CD4-positive, CD25-positive, alpha-beta regulatory T cell (primary cell): ENCODE data around the gene IQCE. TPM values are rescaled to one million over a fixed set of nuclear protein-coding genes. Genes with fewer than 3 reads are reported as not detected.

ENCODE experiments used
- ATAC-seq, 2 donors: fragments of 150-1000 bp; cut with Tn5 transposase; one replicate each; pipeline ENCODE4 v1.10.0; 2021; ENCODE audit warnings: low read depth in 2 of 2, moderate number of reproducible peaks in 2 of 2, moderate library complexity in 1 of 2
- DNase-seq, 3 donors: peaks; one replicate each; pipeline versions ENCODE4 v3.0.0 to v3.0.0-alpha.2; 2012 to 2022; ENCODE audit warnings: mixed read lengths in 1 of 3
- H3K27ac ChIP-seq: one replicate; pipeline ENCODE4 v1.7.0; 2013; ENCODE audit warnings: mild to moderate bottlenecking, low read length; ENCODE audit not compliant: insufficient read depth, poor library complexity, severe bottlenecking
- H3K27me3 ChIP-seq: one replicate; pipeline ENCODE4 v1.7.0; 2013; ENCODE audit warnings: low read length; ENCODE audit not compliant: control insufficient read depth, insufficient read depth
- H3K36me3 ChIP-seq: one replicate; pipeline ENCODE4 v1.7.0; 2013; ENCODE audit warnings: mild to moderate bottlenecking, low read length, moderate library complexity; ENCODE audit not compliant: control insufficient read depth, insufficient read depth
- H3K4me1 ChIP-seq: 2 replicates; pipeline ENCODE4 v1.7.0; 2013; ENCODE audit warnings: mild to moderate bottlenecking, low read length; ENCODE audit not compliant: insufficient read depth, control insufficient read depth, poor library complexity, severe bottlenecking
- H3K4me3 ChIP-seq: one replicate; pipeline ENCODE4 v1.7.0; 2013; ENCODE audit warnings: low read depth, mild to moderate bottlenecking, low read length, moderate library complexity
- H3K9me3 ChIP-seq, 2 experiments: 1 replicate in 1 of 2; 2 replicates in 1 of 2; pipeline ENCODE4 v1.7.0; 2013; ENCODE audit warnings: low read length in 2 of 2, mild to moderate bottlenecking in 1 of 2, moderate library complexity in 1 of 2; ENCODE audit not compliant: control insufficient read depth in 2 of 2
- H3K27ac Mint-ChIP-seq, 3 donors: one replicate each; pipeline ENCODE4 v1.8.0; 2020 to 2022; ENCODE audit warnings: mild to moderate bottlenecking in 3 of 3, mixed read lengths in 3 of 3, moderate library complexity in 2 of 3
- H3K27me3 Mint-ChIP-seq: one replicate; pipeline ENCODE4 v1.8.0; 2022; ENCODE audit warnings: mild to moderate bottlenecking, mixed read lengths
- H3K36me3 Mint-ChIP-seq: one replicate; pipeline ENCODE4 v1.8.0; 2020; ENCODE audit warnings: mixed read lengths
- H3K4me1 Mint-ChIP-seq, 4 donors: one replicate each; pipeline ENCODE4 v1.8.0; 2020 to 2022; ENCODE audit warnings: mixed read lengths in 4 of 4, mild to moderate bottlenecking in 1 of 4
- H3K4me3 Mint-ChIP-seq, 4 donors: one replicate each; pipeline ENCODE4 v1.8.0; 2020 to 2022; ENCODE audit warnings: mild to moderate bottlenecking in 4 of 4, mixed read lengths in 4 of 4, moderate library complexity in 3 of 4
- H3K9me3 Mint-ChIP-seq, 7 donors: one replicate each; pipeline ENCODE4 v1.8.0; 2020 to 2022; ENCODE audit warnings: mixed read lengths in 7 of 7, mild to moderate bottlenecking in 3 of 7, moderate library complexity in 2 of 7
- polyA plus RNA-seq, 4 donors: library from polyadenylated mRNA; unstranded; fragments of 300-500 nt; fragmentation: Illumina TruSeq; gene quantifications; one replicate each; pipeline ENCODE4 v1.2.3, GENCODE V29; 2021
- total RNA-seq: library from RNA; stranded (reverse); gene quantifications from one replicate; pipeline ENCODE4 v1.2.3, GENCODE V29; 2022

IQCE gene
- total and polyA plus RNA-seq, 5 donors from 2014 or later, result 0.69 to 6.6 (median 1.00) TPM

DNA sequence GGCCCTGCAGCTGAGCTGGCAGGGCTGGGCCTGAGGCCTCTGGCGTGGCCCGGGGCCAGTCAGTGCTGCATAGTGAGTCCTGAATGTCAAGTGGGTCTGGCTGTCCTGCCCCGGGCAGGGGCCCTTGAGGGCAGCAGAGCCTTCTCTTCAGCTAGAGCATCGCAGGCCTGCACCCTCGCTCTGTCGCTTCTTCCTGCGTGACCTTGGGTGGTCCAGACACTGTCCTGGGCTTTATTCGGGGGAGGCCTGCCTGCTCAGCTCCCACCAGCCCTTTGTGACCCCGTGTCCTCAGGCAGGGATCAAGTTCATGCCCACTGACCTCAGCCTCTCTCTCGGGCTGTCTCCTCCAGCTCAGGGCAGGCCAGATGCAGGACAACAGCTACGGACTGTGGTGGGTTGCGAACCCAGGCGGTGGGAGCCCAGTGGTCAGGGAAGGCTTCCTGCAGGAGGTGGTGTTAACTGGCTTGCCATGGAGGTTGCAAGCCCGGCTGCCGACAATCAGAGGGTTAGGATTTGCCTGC lies 76.4 kb downstream of the IQCE start:
- H3K27me3 ChIP-seq, result no peaks in the 10 kb centered on the region
- H3K4me3 ChIP-seq, result no peak overlapping the region
- peaks cover 27% of the 10 kb centered on the region for H3K4me1 ChIP-seq
- H3K36me3 Mint-ChIP-seq, result no peaks in the 10 kb centered on the region
- no peaks in the 10 kb centered on the region for H3K27me3 Mint-ChIP-seq
- peaks cover 0 to 31% (median 9%) of the 10 kb centered on the region in 4 donors for H3K4me1 Mint-ChIP-seq
- H3K9me3 ChIP-seq, result no peaks in the 10 kb centered on the region
- H3K9me3 Mint-ChIP-seq, result no peaks in the 10 kb centered on the region
- no peak overlapping the region for H3K27ac ChIP-seq
- no peaks in the 10 kb centered on the region for H3K36me3 ChIP-seq
- ATAC-seq (no peak), DNase-seq (no peak)
- no peak overlapping the region for H3K27ac Mint-ChIP-seq
- peak overlapping the region; percentile 31 to 96 (median 60) for H3K4me3 Mint-ChIP-seq

DNA sequence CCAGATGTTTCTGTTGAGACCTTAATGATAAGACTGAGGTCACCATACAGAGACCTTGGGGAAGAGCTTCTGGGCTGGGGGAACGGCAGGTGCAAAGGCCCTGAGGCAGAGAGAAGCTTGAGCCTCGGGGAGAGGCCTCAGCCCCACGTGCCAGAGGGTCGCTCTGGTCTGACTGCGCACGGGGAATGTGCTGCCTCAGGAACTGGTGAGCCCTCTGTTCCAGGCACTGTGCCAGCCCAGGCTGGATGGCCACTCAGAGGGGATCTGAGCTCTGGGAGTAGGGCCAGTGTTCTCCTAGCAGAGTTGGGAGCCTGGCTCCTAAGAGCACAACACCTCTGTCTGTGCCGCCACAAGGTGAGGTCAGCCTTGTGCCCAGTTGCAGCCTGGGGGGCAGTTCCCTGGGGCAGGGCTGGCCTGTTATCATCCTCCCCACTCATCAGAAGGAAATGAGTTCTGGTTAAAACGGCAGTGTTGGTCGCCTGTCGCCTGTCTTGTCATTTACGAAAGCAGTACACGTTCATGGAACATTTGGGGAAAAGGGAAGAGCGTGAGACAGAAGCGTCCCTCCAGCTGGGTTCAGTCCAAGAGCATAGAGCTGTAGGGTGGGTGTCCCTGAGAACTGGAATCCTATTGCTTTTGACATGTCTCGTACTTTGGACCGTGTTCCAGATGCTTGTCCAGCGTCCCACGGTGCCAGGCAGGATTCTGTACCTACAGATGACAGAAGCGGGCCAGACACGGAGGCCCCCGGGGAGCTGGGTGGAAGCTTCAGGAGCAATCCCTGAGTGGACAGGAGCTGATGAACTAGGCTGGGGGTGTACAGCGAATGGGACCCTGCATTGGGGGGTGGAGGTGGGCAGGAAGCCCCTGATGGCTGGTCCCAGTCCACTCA lies 77.3 kb downstream of the IQCE start:
- Histone ChIP-seq H3K4me3 (no peak overlapping the region), H3K27me3 (no peaks in the 10 kb centered on the region), H3K4me1 (peaks cover 26% of the 10 kb centered on the region), H3K36me3 (no peaks in the 10 kb centered on the region), H3K9me3 (no peaks in the 10 kb centered on the region), H3K27ac (no peak overlapping the region)
- Mint-ChIP-seq H3K27me3 (no peaks in the 10 kb centered on the region), H3K27ac (peak overlapping the region in 2 of 3 donors; percentile 9 to 33), H3K9me3 (no peaks in the 10 kb centered on the region), H3K4me3 (peak overlapping the region in 2 of 4 donors; percentile 61 to 96), H3K4me1 (peaks cover 0 to 29% (median 8%) of the 10 kb centered on the region in 4 donors), H3K36me3 (no peaks in the 10 kb centered on the region)
- DNase-seq (no peak), ATAC-seq (no peak)

DNA sequence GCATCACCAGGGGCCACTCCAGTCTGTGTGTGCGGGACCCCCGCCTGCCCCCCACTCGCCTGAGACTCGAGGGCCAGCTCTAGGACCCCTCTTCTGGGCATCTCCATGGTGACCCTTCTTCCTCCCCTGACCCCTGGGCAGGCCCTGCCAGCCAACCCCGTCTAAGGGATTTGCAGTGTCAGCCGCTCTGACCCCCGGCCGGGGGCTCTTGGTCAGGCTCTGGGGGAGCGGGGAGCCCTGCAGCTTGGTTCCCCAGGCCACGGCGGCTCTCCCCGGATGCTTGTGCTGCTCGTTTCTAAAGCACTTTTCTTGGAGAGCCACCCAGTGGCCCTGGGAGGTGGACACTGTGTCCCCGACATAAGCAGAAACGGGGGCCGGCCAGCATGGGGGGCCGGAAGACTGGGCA lies 78.3 kb downstream of the IQCE start:
- no peaks in the 10 kb centered on the region for H3K36me3 Mint-ChIP-seq
- no peaks in the 10 kb centered on the region for H3K9me3 Mint-ChIP-seq
- no peak for ATAC-seq
- no peak overlapping the region for H3K4me3 Mint-ChIP-seq
- Histone ChIP-seq H3K36me3 (no peaks in the 10 kb centered on the region), H3K4me1 (peaks cover 21% of the 10 kb centered on the region), H3K4me3 (no peak overlapping the region), H3K9me3 (no peaks in the 10 kb centered on the region), H3K27ac (no peak overlapping the region), H3K27me3 (no peaks in the 10 kb centered on the region)
- H3K4me1 Mint-ChIP-seq, result peaks cover 0 to 24% (median 5%) of the 10 kb centered on the region in 4 donors
- H3K27me3 Mint-ChIP-seq, result no peaks in the 10 kb centered on the region
- DNase-seq, result no peak
- no peak overlapping the region for H3K27ac Mint-ChIP-seq

DNA sequence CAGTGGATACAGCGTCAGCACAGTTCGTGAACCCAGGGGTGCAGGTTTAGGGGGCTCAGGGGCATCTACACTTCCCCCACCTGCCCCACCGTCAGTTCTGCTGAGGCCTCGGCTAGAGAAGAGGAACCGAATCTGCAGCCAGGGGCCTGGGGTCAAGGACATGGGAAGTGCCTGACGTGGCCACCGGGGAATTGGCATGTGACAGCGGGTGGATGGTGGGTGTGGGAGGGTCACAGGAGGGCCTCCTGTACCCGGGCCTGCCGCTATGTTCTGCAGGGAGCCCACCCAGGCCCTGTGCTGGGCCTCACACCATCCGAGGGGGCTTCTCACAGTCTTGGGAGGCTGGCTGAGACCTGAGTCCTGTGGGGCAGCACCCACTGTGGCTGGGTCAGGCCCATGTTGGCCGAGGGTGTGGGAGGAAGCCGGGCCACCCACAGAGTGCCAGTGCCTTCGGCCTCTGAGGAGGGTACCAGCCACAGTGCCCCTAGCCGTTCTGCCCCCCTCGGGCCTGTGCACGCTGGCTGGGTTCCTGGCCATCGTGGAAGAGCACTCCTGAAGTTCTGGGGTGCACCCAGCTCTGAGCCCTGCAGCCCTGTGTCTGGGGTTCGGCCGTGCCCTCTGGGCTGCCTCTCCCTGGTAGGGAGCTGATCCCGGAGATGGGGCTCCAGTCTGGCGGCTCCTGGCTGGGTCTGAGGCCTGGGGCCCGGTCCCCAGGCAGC lies 78.9 kb downstream of the IQCE start:
- H3K4me1 ChIP-seq, result peaks cover 15% of the 10 kb centered on the region
- H3K9me3 ChIP-seq, result no peaks in the 10 kb centered on the region
- peaks cover 0 to 22% (median 5%) of the 10 kb centered on the region in 4 donors for H3K4me1 Mint-ChIP-seq
- no peak overlapping the region for H3K27ac Mint-ChIP-seq
- no peak overlapping the region for H3K27ac ChIP-seq
- H3K27me3 Mint-ChIP-seq, result no peaks in the 10 kb centered on the region
- DNase-seq, result no peak
- no peaks in the 10 kb centered on the region for H3K36me3 ChIP-seq
- no peak overlapping the region for H3K4me3 Mint-ChIP-seq
- H3K4me3 ChIP-seq, result no peak overlapping the region
- no peaks in the 10 kb centered on the region for H3K27me3 ChIP-seq
- no peak for ATAC-seq
- H3K9me3 Mint-ChIP-seq, result no peaks in the 10 kb centered on the region
- H3K36me3 Mint-ChIP-seq, result no peaks in the 10 kb centered on the region

DNA sequence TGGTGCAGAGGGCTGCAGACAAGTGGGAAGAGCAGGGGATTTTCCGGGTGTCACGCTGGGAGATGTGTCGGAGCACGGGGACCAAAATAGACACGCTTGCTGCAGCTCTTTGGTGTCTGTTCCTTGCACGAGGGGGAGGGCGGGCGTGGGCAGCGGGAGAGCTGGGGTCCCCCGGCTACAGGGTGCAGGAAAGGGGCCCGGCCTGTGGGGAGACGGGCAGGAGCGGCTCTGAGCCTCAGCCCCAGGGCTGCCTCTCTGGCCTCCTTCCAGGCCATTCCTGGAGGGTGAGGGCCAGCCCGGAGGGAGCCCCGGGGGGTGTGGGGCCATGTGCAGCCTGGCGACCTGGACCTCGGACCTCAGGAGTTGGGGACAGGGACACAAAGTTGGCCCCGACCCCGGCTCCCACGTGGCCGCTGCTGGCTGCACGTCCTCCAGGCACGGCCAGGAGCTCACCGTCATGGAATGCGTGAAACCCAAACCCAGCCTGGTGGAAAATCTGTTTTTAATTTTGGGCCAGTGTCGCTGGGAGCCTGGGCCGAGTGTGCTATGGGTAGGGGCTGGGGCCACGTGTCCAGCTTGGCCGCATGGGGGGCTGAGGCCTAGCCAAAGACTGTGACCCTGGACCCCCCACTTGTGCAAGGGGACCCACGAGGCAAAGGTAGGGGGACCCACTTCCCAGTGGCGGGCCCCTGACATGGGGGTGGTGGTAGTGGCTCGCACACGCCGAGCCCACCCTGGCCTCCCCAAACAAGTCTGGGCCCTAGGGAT lies 79.6 kb downstream of the IQCE start:
- Mint-ChIP-seq H3K4me1 (peaks cover 0 to 17% (median 3%) of the 10 kb centered on the region in 4 donors), H3K27me3 (no peaks in the 10 kb centered on the region), H3K4me3 (no peak overlapping the region), H3K9me3 (no peaks in the 10 kb centered on the region), H3K27ac (no peak overlapping the region), H3K36me3 (no peaks in the 10 kb centered on the region)
- ATAC-seq (no peak), DNase-seq (no peak)
- Histone ChIP-seq H3K36me3 (no peaks in the 10 kb centered on the region), H3K4me1 (peaks cover 8% of the 10 kb centered on the region), H3K9me3 (no peaks in the 10 kb centered on the region), H3K4me3 (no peak overlapping the region), H3K27me3 (no peaks in the 10 kb centered on the region), H3K27ac (no peak overlapping the region)

DNA sequence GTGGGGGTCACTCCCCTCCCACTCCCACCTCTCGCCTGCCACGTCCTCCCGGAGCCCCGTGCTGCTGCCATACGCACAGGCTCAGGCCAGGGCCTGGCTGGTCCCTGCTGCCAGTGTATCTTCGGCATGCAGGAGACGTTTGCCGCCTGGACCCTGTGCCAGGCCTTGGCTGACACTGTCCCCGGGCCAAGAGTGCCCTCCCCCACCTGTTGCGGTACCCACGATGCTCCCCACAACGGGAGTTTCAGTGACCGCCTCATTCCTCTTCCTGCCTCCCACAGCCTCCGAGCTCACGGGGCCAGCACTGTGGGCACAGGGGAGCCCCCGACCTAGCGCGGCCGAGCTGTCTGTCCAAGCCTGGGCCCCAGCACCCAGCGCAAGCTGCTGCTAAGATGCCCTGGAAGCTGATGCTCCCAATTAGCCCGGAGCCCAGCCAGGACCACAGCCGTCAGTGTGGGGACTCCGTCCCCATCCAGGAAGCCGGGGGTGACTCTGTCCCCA lies 80.5 kb downstream of the IQCE start:
- Histone ChIP-seq H3K4me3 (no peak overlapping the region), H3K27ac (no peak overlapping the region), H3K36me3 (no peaks in the 10 kb centered on the region), H3K4me1 (peaks cover under 1% of the 10 kb centered on the region), H3K27me3 (no peaks in the 10 kb centered on the region), H3K9me3 (no peaks in the 10 kb centered on the region)
- ATAC-seq (no peak), DNase-seq (no peak)
- Mint-ChIP-seq H3K27me3 (no peaks in the 10 kb centered on the region), H3K9me3 (no peaks in the 10 kb centered on the region), H3K27ac (no peak overlapping the region), H3K4me3 (no peak overlapping the region), H3K4me1 (peaks cover 0 to 16% (median 3%) of the 10 kb centered on the region in 4 donors), H3K36me3 (no peaks in the 10 kb centered on the region)

DNA sequence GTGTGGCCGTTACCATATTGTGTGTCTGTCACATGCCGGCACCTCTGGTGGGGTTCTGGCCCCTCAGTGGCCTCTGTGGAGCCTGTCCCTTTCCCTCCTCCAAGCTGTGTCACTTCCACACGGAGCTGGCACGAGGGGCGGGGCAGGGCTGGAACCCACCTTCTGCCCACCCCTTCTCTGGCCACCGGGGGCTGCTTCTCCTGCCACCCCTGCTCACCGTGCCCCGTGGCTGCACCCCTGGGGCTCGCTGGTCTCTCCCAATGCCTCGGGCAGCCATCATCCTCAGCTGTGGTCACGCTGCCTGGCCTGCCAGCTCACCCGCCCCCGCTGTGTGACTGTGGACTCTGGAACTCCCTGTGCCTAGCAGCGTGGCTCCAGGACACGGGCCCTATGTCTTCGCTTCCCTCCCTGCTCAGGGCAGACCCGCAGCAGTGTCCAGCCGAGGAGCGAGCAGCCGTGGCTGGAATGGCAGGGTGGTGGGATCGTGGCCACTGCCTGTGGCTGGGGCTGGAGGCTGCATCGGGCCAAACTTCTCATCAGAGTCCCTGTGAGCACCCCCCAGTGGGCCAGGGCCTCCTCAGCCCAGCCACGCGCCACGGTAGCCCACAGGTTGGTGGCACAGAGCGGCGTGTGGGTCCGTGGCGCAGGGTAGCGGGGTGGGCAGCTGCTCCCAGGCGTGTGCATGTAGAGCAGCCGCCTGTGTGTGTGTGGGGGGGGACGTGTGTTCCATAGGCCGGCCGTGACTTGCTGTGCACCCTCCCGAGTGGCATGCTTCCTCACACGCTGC lies 81.1 kb downstream of the IQCE start:
- Histone ChIP-seq H3K9me3 (no peaks in the 10 kb centered on the region), H3K27me3 (no peaks in the 10 kb centered on the region), H3K27ac (no peak overlapping the region), H3K4me1 (peaks cover 7% of the 10 kb centered on the region), H3K36me3 (no peaks in the 10 kb centered on the region), H3K4me3 (no peak overlapping the region)
- no peak overlapping the region for H3K27ac Mint-ChIP-seq
- no peak for DNase-seq
- no peaks in the 10 kb centered on the region for H3K9me3 Mint-ChIP-seq
- H3K4me1 Mint-ChIP-seq, result peaks cover 0 to 19% (median 5%) of the 10 kb centered on the region in 4 donors
- H3K36me3 Mint-ChIP-seq, result no peaks in the 10 kb centered on the region
- H3K4me3 Mint-ChIP-seq, result no peak overlapping the region
- no peaks in the 10 kb centered on the region for H3K27me3 Mint-ChIP-seq
- no peak for ATAC-seq
